Fibroblast of skin of left biceps (primary cell): ENCODE measurements around the gene BDH1.
"Not testable (repeated sequence)": the region's sequence is repeated elsewhere in the genome, so short reads cannot be mapped to it uniquely, and the experiment has no call there.

Experiments used
- DNase-seq, 2 experiments: peaks; one replicate each; pipeline ENCODE4 v3.0.0-alpha.2; 2013; ENCODE audit warnings: low read depth in 2 of 2

The BDH1 gene

GRCh38 chr3:197555281-197556261, at the start of gene BDH1:
BDH1 (minus strand) TSS chr3:197555968; CDS start chr3:197546443, 9,525 bp downstream.
- no peak for DNase-seq

GRCh38 chr3:197603317-197603933, 47.7 kb upstream of the BDH1 start:
- no peak for DNase-seq

- DNase-seq, result not testable (repeated sequence)
Measured at GRCh38 chr3:197602351-197602750, 46.6 kb upstream of the BDH1 start.

- not testable (repeated sequence) for DNase-seq
Measured at GRCh38 chr3:197601566-197601840, 45.7 kb upstream of the BDH1 start.

GRCh38 chr3:197600796-197601565, 45.2 kb upstream of the BDH1 start:
- DNase-seq, result no peak

- DNase-seq, result peak; percentile 21 to 35
Measured at GRCh38 chr3:197599089-197599765, 43.5 kb upstream of the BDH1 start.

GRCh38 chr3:197598404-197598980, 42.7 kb upstream of the BDH1 start:
- DNase-seq, result no peak

- no peak for DNase-seq
Measured at GRCh38 chr3:197597335-197597734, 41.6 kb upstream of the BDH1 start.

- DNase-seq, result no peak
Measured at GRCh38 chr3:197595470-197596185, 39.9 kb upstream of the BDH1 start.

GRCh38 chr3:197593046-197593380, 37.2 kb upstream of the BDH1 start:
- DNase-seq, result no peak

GRCh38 chr3:197592361-197593045, 36.7 kb upstream of the BDH1 start:
- no peak for DNase-seq

GRCh38 chr3:197591816-197592215, 36.0 kb upstream of the BDH1 start:
- DNase-seq, result no peak

GRCh38 chr3:197590313-197590962, 34.7 kb upstream of the BDH1 start:
- DNase-seq, result no peak

- DNase-seq, result no peak
Measured at GRCh38 chr3:197589545-197589944, 33.8 kb upstream of the BDH1 start.

- DNase-seq, result not testable (repeated sequence)
Measured at GRCh38 chr3:197586768-197587167, 31.0 kb upstream of the BDH1 start.

- no peak for DNase-seq
Measured at GRCh38 chr3:197586181-197586580, 30.4 kb upstream of the BDH1 start.

- no peak for DNase-seq
Measured at GRCh38 chr3:197584733-197585132, 29.0 kb upstream of the BDH1 start.

- no peak for DNase-seq
Measured at GRCh38 chr3:197583371-197583770, 27.6 kb upstream of the BDH1 start.

- DNase-seq, result no peak
Measured at GRCh38 chr3:197580253-197580691, 24.5 kb upstream of the BDH1 start.

GRCh38 chr3:197578376-197578775, 22.6 kb upstream of the BDH1 start:
- no peak for DNase-seq
